Measurements from ENCODE around the gene RALGPS2.

The RALGPS2 gene

GRCh38 chr1:178739285-178740045 is 14.4 kb downstream of the RALGPS2 start:
- H3K27ac ChIP-seq (ENCODE audit: low read length), result no peak overlapping the region
- H3K79me2 ChIP-seq (ENCODE audit: low read length), result no peaks in the 10 kb centered on the region

GRCh38 chr1:178740491-178740890 is 15.4 kb downstream of the RALGPS2 start:
- Histone ChIP-seq H4K20me1 (ENCODE audit: insufficient read depth, low read length) (no peaks in the 10 kb centered on the region), H3K4me3 (ENCODE audit: low read length) (no peak overlapping the region), H3K9me3 (ENCODE audit: insufficient read depth, low read length) (no peaks in the 10 kb centered on the region), H3K27ac (ENCODE audit: low read length) (no peak overlapping the region), H2AFZ (ENCODE audit: low read depth, low read length) (no peak overlapping the region), H3K36me3 (replicated peaks; ENCODE audit: low read depth, low read length) (peaks cover 12% of the 10 kb centered on the region), H3K27me3 (ENCODE audit: low read depth, low read length) (no peaks in the 10 kb centered on the region), H3K79me2 (ENCODE audit: low read length) (no peaks in the 10 kb centered on the region), H3K9ac (ENCODE audit: low read length) (no peak overlapping the region), H3K4me2 (ENCODE audit: low read length) (no peak overlapping the region), H3K4me1 (ENCODE audit: low read length) (no peaks in the 10 kb centered on the region)
- TF ChIP-seq CTCF (IDR thresholded peaks at IDR 0.05; ENCODE audit: low read depth, low read length), result no peak
- TF ChIP-seq EZH2phosphoT487 (IDR thresholded peaks at IDR 0.05; ENCODE audit: low read depth), result no peak

More at GRCh38 chr1:178739285-178740045, 14.4 kb downstream of the RALGPS2 start:
- no peaks in the 10 kb centered on the region for H3K27me3 ChIP-seq (ENCODE audit: low read depth, low read length)
- peaks cover 12% of the 10 kb centered on the region for H3K36me3 ChIP-seq (replicated peaks; ENCODE audit: low read depth, low read length)
- H2AFZ ChIP-seq (ENCODE audit: low read depth, low read length), result no peak overlapping the region
- 0 out of 2 replicates have a peak, but pooled peaks cover 2% of the 10 kb centered on the region for H4K20me1 ChIP-seq (ENCODE audit: insufficient read depth, low read length)
- H3K9me3 ChIP-seq (ENCODE audit: insufficient read depth, low read length), result no peaks in the 10 kb centered on the region
- no peak overlapping the region for H3K4me3 ChIP-seq (ENCODE audit: low read length)
- no peak overlapping the region for H3K9ac ChIP-seq (ENCODE audit: low read length)
- no peak overlapping the region for H3K4me2 ChIP-seq (ENCODE audit: low read length)
- no peaks in the 10 kb centered on the region for H3K4me1 ChIP-seq (ENCODE audit: low read length)
- TF ChIP-seq EZH2phosphoT487 (IDR thresholded peaks at IDR 0.05; ENCODE audit: low read depth), result no peak
- no peak for TF ChIP-seq CTCF (IDR thresholded peaks at IDR 0.05; ENCODE audit: low read depth, low read length)

- Histone ChIP-seq H3K4me2 (ENCODE audit: low read length) (no peak overlapping the region), H3K79me2 (ENCODE audit: low read length) (no peaks in the 10 kb centered on the region), H3K4me1 (ENCODE audit: low read length) (no peaks in the 10 kb centered on the region), H3K27me3 (ENCODE audit: low read depth, low read length) (no peaks in the 10 kb centered on the region), H3K9ac (ENCODE audit: low read length) (no peak overlapping the region), H3K4me3 (ENCODE audit: low read length) (no peak overlapping the region), H4K20me1 (ENCODE audit: insufficient read depth, low read length) (no peaks in the 10 kb centered on the region), H3K27ac (ENCODE audit: low read length) (no peak overlapping the region), H3K9me3 (ENCODE audit: insufficient read depth, low read length) (no peaks in the 10 kb centered on the region), H2AFZ (ENCODE audit: low read depth, low read length) (no peak overlapping the region), H3K36me3 (replicated peaks; ENCODE audit: low read depth, low read length) (peaks cover 12% of the 10 kb centered on the region)
- no peak for TF ChIP-seq EZH2phosphoT487 (IDR thresholded peaks at IDR 0.05; ENCODE audit: low read depth)
- TF ChIP-seq CTCF (IDR thresholded peaks at IDR 0.05; ENCODE audit: low read depth, low read length), result no peak
Observed at GRCh38 chr1:178740924-178741323, 15.9 kb downstream of the RALGPS2 start.

DNA sequence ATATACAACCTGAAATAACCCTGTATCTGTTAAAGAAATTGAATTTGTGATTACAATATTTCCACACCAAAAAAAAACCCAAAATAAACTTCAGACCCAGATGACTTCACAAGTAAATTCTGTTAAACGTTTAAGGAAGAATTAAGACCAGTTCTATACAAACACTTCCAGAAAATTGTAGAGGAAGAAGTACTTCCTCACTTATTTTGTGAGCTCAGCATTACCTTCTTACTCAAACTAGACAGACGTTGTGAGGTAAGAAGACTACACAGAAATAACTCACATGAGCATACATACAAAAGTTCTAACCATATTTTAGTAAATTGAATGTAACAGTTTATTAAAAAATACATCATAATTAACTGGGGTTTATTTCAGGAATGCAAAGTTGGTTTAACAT is 18.8 kb downstream of the RALGPS2 start:
- no peak for TF ChIP-seq CTCF (IDR thresholded peaks at IDR 0.05; ENCODE audit: low read depth, low read length)
- TF ChIP-seq EZH2phosphoT487 (IDR thresholded peaks at IDR 0.05; ENCODE audit: low read depth), result no peak
- Histone ChIP-seq H3K79me2 (ENCODE audit: low read length) (no peaks in the 10 kb centered on the region), H3K27me3 (ENCODE audit: low read depth, low read length) (no peaks in the 10 kb centered on the region), H3K4me1 (ENCODE audit: low read length) (no peaks in the 10 kb centered on the region), H3K9ac (ENCODE audit: low read length) (no peak overlapping the region), H4K20me1 (ENCODE audit: insufficient read depth, low read length) (no peaks in the 10 kb centered on the region), H2AFZ (ENCODE audit: low read depth, low read length) (no peak overlapping the region), H3K27ac (ENCODE audit: low read length) (no peak overlapping the region), H3K36me3 (replicated peaks; ENCODE audit: low read depth, low read length) (peaks cover 12% of the 10 kb centered on the region), H3K9me3 (ENCODE audit: insufficient read depth, low read length) (no peaks in the 10 kb centered on the region), H3K4me3 (ENCODE audit: low read length) (no peak overlapping the region), H3K4me2 (ENCODE audit: low read length) (no peak overlapping the region)

Data from OCI-LY3 (cell line).